H1 (cell line): ENCODE results near the gene DCAF7. TPM values are rescaled to one million over a fixed set of nuclear protein-coding genes. Genes with fewer than 3 reads are reported as not detected.

Source experiments
- CTCF ChIA-PET: fragments of 300-600 bp; sonication (Branson Sonifier 250); formaldehyde crosslinking; loops from one replicate; lab custom pipeline; 2021; ENCODE audit not compliant: partially characterized antibody; lab: Charles Lee
- POLR2A ChIA-PET: fragments of 300-600 bp; sonication (Branson Sonifier 250); formaldehyde crosslinking; loops from one replicate; lab custom pipeline; 2021; ENCODE audit warnings: inconsistent platforms; ENCODE audit not compliant: partially characterized antibody; lab: Charles Lee
- DNase-seq, 2 experiments: peaks; one replicate each; pipeline versions ENCODE4 v3.0.0 to v3.0.0-alpha.2; 2010 to 2022; ENCODE audit warnings: low spot score in 2 of 2, low read depth in 1 of 2, mixed read lengths in 1 of 2
- FAIRE-seq: peaks from 2 replicates; lab custom pipeline; 2011; peaks lifted over from hg19 to GRCh38; lab: Jason Lieb, UNC
- H2AFZ ChIP-seq: 2 replicates; pipeline ENCODE4 v1.8.1; 2012; ENCODE audit warnings: low read length, inconsistent platforms
- H2AK5ac ChIP-seq: 2 replicates; pipeline ENCODE4 v1.6.1; 2013; ENCODE audit warnings: low read depth, low read length
- H2BK120ac ChIP-seq: replicated peaks from 2 replicates; pipeline ENCODE3; 2013; ENCODE audit warnings: low read depth, low read length, inconsistent platforms
- H2BK12ac ChIP-seq: 2 replicates; pipeline ENCODE4 v1.6.1; 2013; ENCODE audit warnings: low read depth, low read length
- H2BK15ac ChIP-seq: 2 replicates; pipeline ENCODE4 v1.6.1; 2013; ENCODE audit warnings: low read length
- H2BK20ac ChIP-seq: 2 replicates; pipeline ENCODE4 v1.6.1; 2013; ENCODE audit warnings: low read length
- H2BK5ac ChIP-seq: 2 replicates; pipeline ENCODE4 v1.6.1; 2013; ENCODE audit warnings: low read depth, low read length
- H3K14ac ChIP-seq: 2 replicates; pipeline ENCODE4 v1.6.1; 2013; ENCODE audit warnings: inconsistent platforms; ENCODE audit not compliant: insufficient read length
- H3K18ac ChIP-seq: 2 replicates; pipeline ENCODE4 v1.6.1; 2013; ENCODE audit warnings: low read length; ENCODE audit errors: extremely low read depth
- H3K23ac ChIP-seq: 2 replicates; pipeline ENCODE4 v1.6.1; 2013; ENCODE audit warnings: inconsistent platforms; ENCODE audit not compliant: insufficient read length
- H3K23me2 ChIP-seq: 2 replicates; pipeline ENCODE4 v1.6.1; 2013; ENCODE audit warnings: low read depth, low read length
- H3K27ac ChIP-seq: 2 replicates; pipeline ENCODE4 v1.6.1; 2011; ENCODE audit warnings: low read depth, low read length, inconsistent platforms
- H3K27me3 ChIP-seq, 4 experiments: replicated peaks in 1 of 4; 1 replicate in 1 of 4; 2 replicates in 3 of 4; pipeline versions ENCODE4 v1.6.1 to v1.8.1; 2011 to 2013; ENCODE audit warnings: low read length in 3 of 4, mild to moderate bottlenecking in 3 of 4, inconsistent platforms in 2 of 4, mixed read lengths in 2 of 4, moderate library complexity in 1 of 4; ENCODE audit not compliant: control insufficient read depth in 3 of 4, insufficient read depth in 3 of 4; ENCODE audit errors: extremely low read depth in 1 of 4
- H3K36me3 ChIP-seq, 4 experiments: 2 replicates each; pipeline versions ENCODE4 v1.6.1 to v1.8.1; 2011 to 2013; ENCODE audit warnings: mild to moderate bottlenecking in 4 of 4, low read length in 3 of 4, moderate library complexity in 2 of 4, control low read depth in 1 of 4, inconsistent platforms in 1 of 4; ENCODE audit not compliant: insufficient read depth in 4 of 4, control insufficient read depth in 2 of 4
- H3K4ac ChIP-seq: replicated peaks from 2 replicates; pipeline ENCODE3; 2013; ENCODE audit warnings: low read length, low read depth, mixed read lengths, inconsistent platforms; ENCODE audit not compliant: insufficient read length
- H3K4me1 ChIP-seq, 4 experiments: replicated peaks in 1 of 4; 1 replicate in 1 of 4; 2 replicates in 3 of 4; pipeline versions ENCODE4 v1.6.1 to v1.8.1; 2011 to 2013; ENCODE audit warnings: low read length in 3 of 4, inconsistent platforms in 2 of 4, mixed read lengths in 1 of 4; ENCODE audit not compliant: insufficient read depth in 4 of 4, control insufficient read depth in 3 of 4
- H3K4me2 ChIP-seq, 2 experiments: 2 replicates each; pipeline versions ENCODE4 v1.6.1 to v1.8.1; 2011 to 2013; ENCODE audit warnings: low read depth in 2 of 2, low read length in 2 of 2, control low read depth in 1 of 2, inconsistent platforms in 1 of 2, mild to moderate bottlenecking in 1 of 2; ENCODE audit not compliant: insufficient read depth in 1 of 2
- H3K4me3 ChIP-seq, 4 experiments: fragments of 200-600, 300-600 bp in 1 of 4; sonication (generic), shearing (Covaris generic), sonication (Bioruptor Twin) in 1 of 4; 2 replicates each; pipeline versions ENCODE4 v1.5.1 to v1.8.1; 2011 to 2016; ENCODE audit warnings: low read length in 4 of 4, low read depth in 3 of 4, control low read depth in 2 of 4, inconsistent platforms in 2 of 4, mild to moderate bottlenecking in 2 of 4, mixed read lengths in 1 of 4, moderate library complexity in 1 of 4; ENCODE audit not compliant: insufficient read depth in 2 of 4; ENCODE audit errors: extremely low read depth in 1 of 4
- H3K56ac ChIP-seq: replicated peaks from 2 replicates; pipeline ENCODE3; 2013; ENCODE audit warnings: low read depth, mild to moderate bottlenecking, mixed read lengths, low read length, inconsistent platforms; ENCODE audit not compliant: insufficient read length
- H3K79me1 ChIP-seq: 2 replicates; pipeline ENCODE4 v1.6.1; 2013; ENCODE audit warnings: low read depth, low read length, control low read depth
- H3K79me2 ChIP-seq, 2 experiments: 2 replicates each; pipeline versions ENCODE4 v1.6.1 to v1.8.1; 2012 to 2013; ENCODE audit warnings: low read length in 2 of 2, mild to moderate bottlenecking in 2 of 2, inconsistent platforms in 1 of 2; ENCODE audit not compliant: insufficient read depth in 2 of 2, control insufficient read depth in 1 of 2
- H3K9ac ChIP-seq, 4 experiments: replicated peaks in 1 of 4; 1 replicate in 1 of 4; 2 replicates in 3 of 4; pipeline versions ENCODE4 v1.6.1 to v1.8.1; 2011 to 2013; ENCODE audit warnings: low read depth in 3 of 4, low read length in 3 of 4, control low read depth in 2 of 4, mild to moderate bottlenecking in 2 of 4, moderate library complexity in 2 of 4, inconsistent platforms in 1 of 4; ENCODE audit errors: extremely low read depth in 1 of 4
- H3K9me3 ChIP-seq, 2 experiments: 2 replicates each; pipeline versions ENCODE4 v1.6.1 to v1.8.1; 2012 to 2013; ENCODE audit warnings: mild to moderate bottlenecking in 2 of 2, moderate library complexity in 2 of 2, control low read depth in 1 of 2, inconsistent platforms in 1 of 2, low read depth in 1 of 2, low read length in 1 of 2, mixed read lengths in 1 of 2; ENCODE audit not compliant: insufficient read depth in 2 of 2
- H4K20me1 ChIP-seq, 2 experiments: replicated peaks in 1 of 2; 2 replicates each; pipeline versions ENCODE3 to v1.8.1; 2011 to 2013; ENCODE audit warnings: inconsistent platforms in 2 of 2, low read length in 2 of 2, mild to moderate bottlenecking in 1 of 2; ENCODE audit not compliant: insufficient read depth in 2 of 2, control insufficient read depth in 1 of 2
- H4K5ac ChIP-seq: 2 replicates; pipeline ENCODE4 v1.6.1; 2013; ENCODE audit warnings: low read length, low read depth, mixed read lengths, inconsistent platforms; ENCODE audit not compliant: insufficient read length
- H4K8ac ChIP-seq: 2 replicates; pipeline ENCODE4 v1.8.0; 2013; ENCODE audit warnings: mild to moderate bottlenecking, moderate library complexity, low read length, inconsistent platforms; ENCODE audit not compliant: insufficient read depth; ENCODE audit errors: extremely low read depth
- H4K91ac ChIP-seq: replicated peaks from 2 replicates; pipeline ENCODE3; 2013; ENCODE audit warnings: low read length, mixed read lengths, inconsistent platforms; ENCODE audit not compliant: insufficient read length
- ATF3 ChIP-seq: IDR thresholded peaks from 2 replicates; pipeline ENCODE4 v1.6.1; 2011; ENCODE audit warnings: low read depth, mild to moderate bottlenecking, low read length; ENCODE audit not compliant: insufficient read depth
- CHD2 ChIP-seq: IDR thresholded peaks from 2 replicates; pipeline ENCODE4 v1.6.1; 2012; ENCODE audit warnings: low read length, improper control_type of control experiment
- CTCF ChIP-seq, 3 experiments: IDR thresholded peaks; 1 replicate in 2 of 3; 2 replicates in 1 of 3; pipeline versions ENCODE4 v1.5.1 to v1.6.1; 2011; ENCODE audit warnings: low read length in 3 of 3, mild to moderate bottlenecking in 3 of 3, inconsistent platforms in 2 of 3, low read depth in 1 of 3, moderate library complexity in 1 of 3; ENCODE audit not compliant: insufficient read depth in 1 of 3; ENCODE audit errors: control extremely low read depth in 1 of 3
- EGR1 ChIP-seq: IDR thresholded peaks from 2 replicates; pipeline ENCODE4 v1.6.1; 2011; ENCODE audit warnings: low read depth, low read length, borderline replicate concordance
- HDAC6 ChIP-seq: IDR thresholded peaks from one replicate; pipeline ENCODE4 v1.7.1; 2012; ENCODE audit warnings: low read depth, mild to moderate bottlenecking, inconsistent platforms, low read length, moderate library complexity
- MAFK ChIP-seq: IDR thresholded peaks from 2 replicates; pipeline ENCODE4 v1.6.1; 2012; ENCODE audit warnings: low read depth, mild to moderate bottlenecking, improper control_type of control experiment, low read length
- POLR2AphosphoS5 ChIP-seq: IDR thresholded peaks from 2 replicates; pipeline ENCODE4 v1.6.1; 2011; ENCODE audit warnings: low read depth, low read length
- SAP30 ChIP-seq: fragments of 300-600 bp; sonication (generic); IDR thresholded peaks from 2 replicates; pipeline ENCODE4 v1.7.1; 2012; ENCODE audit warnings: low read length, moderate library complexity, mild to moderate bottlenecking, inconsistent platforms; ENCODE audit not compliant: insufficient read depth, insufficient replicate concordance
- SP2 ChIP-seq: IDR thresholded peaks from 2 replicates; pipeline ENCODE4 v1.6.1; 2012; ENCODE audit warnings: mild to moderate bottlenecking, low read length, inconsistent platforms
- TAF1 ChIP-seq: IDR thresholded peaks from 2 replicates; pipeline ENCODE4 v1.6.1; 2011; ENCODE audit warnings: mild to moderate bottlenecking, low read depth, low read length
- TCF12 ChIP-seq: IDR thresholded peaks from 2 replicates; pipeline ENCODE4 v1.6.1; 2011; ENCODE audit warnings: low read depth, mild to moderate bottlenecking, low read length
- TEAD4 ChIP-seq: IDR thresholded peaks from 2 replicates; pipeline ENCODE4 v1.6.1; 2012; ENCODE audit warnings: low read depth, low read length, inconsistent platforms, mixed read lengths
- WGBS, 2 experiments: shearing (Covaris generic) in 1 of 2; methylation state at CpG; one replicate each; pipeline versions ENCODE4 v1.1.6 to v1.1.7; 2013 to 2015; ENCODE audit warnings: low lambda C conversion rate in 2 of 2, mixed read lengths in 2 of 2, inconsistent platforms in 1 of 2, low coverage in 1 of 2, missing lambda C conversion rate in 1 of 2; ENCODE audit not compliant: insufficient replicate concordance in 2 of 2, insufficient coverage in 1 of 2, insufficient read length in 1 of 2; ENCODE audit errors: extremely low coverage in 1 of 2, missing lambda C conversion rate in 1 of 2; 5-methylcytosine and 5-hydroxymethylcytosine counted together
- polyA plus RNA-seq, 7 experiments: library from polyadenylated mRNA; depleted of rRNA in 3 of 7; stranded (reverse) in 5 of 7; unstranded in 2 of 7; fragments of >200 nt in 5 of 7; fragments of 200-250 nt in 2 of 7; gene quantifications; 1 replicate in 5 of 7; 2 replicates in 1 of 7; 4 replicates in 1 of 7; pipeline versions ENCODE4 v1.2.1 to v1.2.3, GENCODE V29; 2011 to 2013; ENCODE audit warnings: missing spikeins in 2 of 7, mixed read lengths in 2 of 7
- total RNA-seq: library from RNA; stranded (reverse); fragmentation: NEBNext Ultra II Directional; extraction: Animal tissue kit (Norgen Biotek cat#: 25700); gene quantifications from 2 replicates; pipeline ENCODE4 v1.2.1, GENCODE V29; 2021

Gene DCAF7
- total and polyA plus RNA-seq, 2 of the 8 experiments (the other 6 are each of a cell fraction or from before 2014, with no cell fraction given) = 74.9 to 94.1 TPM

GRCh38 chr17:63558441-63558840, 8.2 kb downstream of the DCAF7 start:
- no peak for DNase-seq
- TF ChIP-seq TEAD4 (no peak), CTCF (IDR thresholded peaks at IDR 0.05; ENCODE audit: control extremely low read depth in 1 of 3, insufficient read depth in 1 of 3, low read depth in 1 of 3, low read length in 3 of 3) (no peak), HDAC6 (no peak), POLR2AphosphoS5 (no peak), ATF3 (no peak), EGR1 (no peak), TCF12 (no peak), CHD2 (no peak), SAP30 (no peak), SP2 (no peak), TAF1 (no peak), MAFK (no peak)

More at GRCh38 chr17:63558441-63558840, 8.2 kb downstream of the DCAF7 start:
- Histone ChIP-seq H4K5ac (no peak overlapping the region), H2BK20ac (no peak overlapping the region), H3K4me1 (no peaks in the 10 kb centered on the region), H3K36me3 (0 out of 8 replicates have a peak, but pooled peaks cover 0 to 3% (median 0%) of the 10 kb centered on the region in 4 experiments), H3K79me2 (peaks cover 12 to 86% of the 10 kb centered on the region in 2 experiments), H3K9ac (no peak overlapping the region), H2BK5ac (no peak overlapping the region), H2AFZ (no peak overlapping the region), H3K9me3 (no peaks in the 10 kb centered on the region), H4K20me1 (peaks cover 9 to 13% of the 10 kb centered on the region in 2 experiments), H2BK12ac (no peak overlapping the region), H3K56ac (no peak overlapping the region), H3K79me1 (0 out of 2 replicates have a peak, but pooled peaks cover 2% of the 10 kb centered on the region), H3K14ac (no peak overlapping the region), H2BK120ac (no peak overlapping the region), H3K4me2 (no peak overlapping the region), H3K23ac (no peak overlapping the region), H3K27ac (no peak overlapping the region), H2BK15ac (no peak overlapping the region), H3K18ac (no peak overlapping the region), H3K23me2 (no peaks in the 10 kb centered on the region), H2AK5ac (no peak overlapping the region), H4K91ac (no peak overlapping the region), H3K27me3 (no peaks in the 10 kb centered on the region), H3K4me3 (no peak overlapping the region), H4K8ac (no peak overlapping the region), H3K4ac (no peak overlapping the region)
- POLR2A ChIA-PET = no interaction called here
- CTCF ChIA-PET = interaction anchor here (0.6 to 4.4 kb wide), 4 partner anchors 11 to 518 kb away, joined by 3 to 16 read pairs (median 3); no protein-coding TSS in a partner anchor
- WGBS, 2 experiments = 89% methylated on average over 3 of the region's 3 CpGs; no CpG with 5 or more reads in 1 of the 2 experiments
- no peak for FAIRE-seq
